Transverse colon (tissue), 4 donors: ENCODE data around the gene EVA1C. TPM values are rescaled to one million over a fixed set of nuclear protein-coding genes. Genes with fewer than 3 reads are reported as not detected.

Experiments used
- DNase-seq: peaks from one replicate; pipeline ENCODE4 v3.0.0-alpha.2; 2019
- H3K27ac ChIP-seq, 4 donors: fragments of 200-600 bp; sonication (generic); 2 replicates each; pipeline ENCODE4 v1.5.1; 2016 to 2018; ENCODE audit warnings: inconsistent platforms in 4 of 4
- H3K27me3 ChIP-seq: fragments of 200-600 bp; sonication (generic); 2 replicates; pipeline ENCODE4 v1.5.1; 2017; ENCODE audit warnings: inconsistent platforms
- H3K36me3 ChIP-seq, 4 donors: fragments of 200-600 bp; sonication (generic); 2 replicates each; pipeline ENCODE4 v1.5.1; 2017 to 2019; ENCODE audit warnings: inconsistent platforms in 4 of 4
- H3K4me1 ChIP-seq, 4 donors: fragments of 200-600 bp; sonication (generic); 2 replicates each; pipeline ENCODE4 v1.5.1; 2017 to 2020; ENCODE audit warnings: inconsistent platforms in 4 of 4
- H3K4me3 ChIP-seq, 4 donors: fragments of 200-600 bp; sonication (generic); 1 replicate in 1 of 4; 2 replicates in 3 of 4; pipeline versions ENCODE4 v1.5.1 to v1.6.1; 2017 to 2019; ENCODE audit warnings: inconsistent platforms in 4 of 4
- H3K9me3 ChIP-seq, 2 donors: fragments of 200-600 bp; sonication (generic); 2 replicates each; pipeline ENCODE4 v1.5.1; 2017 to 2019; ENCODE audit warnings: inconsistent platforms in 2 of 2
- CTCF ChIP-seq, 5 experiments: fragments of 200-600 bp in 3 of 5; fragments of 450-650 bp in 2 of 5; sonication (generic) in 3 of 5; IDR thresholded peaks; 1 replicate in 2 of 5; 2 replicates in 3 of 5; pipeline ENCODE4 v1.5.1; 2016 to 2017; ENCODE audit warnings: antibody characterized with exemption in 5 of 5, inconsistent platforms in 3 of 5, mild to moderate bottlenecking in 2 of 5, moderate library complexity in 1 of 5
- EP300 ChIP-seq: sonication (generic); formaldehyde crosslinking; IDR thresholded peaks from one replicate; pipeline ENCODE4 v1.6.1; 2017; ENCODE audit warnings: antibody characterized with exemption, low read depth
- POLR2A ChIP-seq: fragments of 450-650 bp; IDR thresholded peaks from one replicate; pipeline ENCODE4 v1.6.1; 2016; ENCODE audit warnings: antibody characterized with exemption, mild to moderate bottlenecking, moderate library complexity
- POLR2AphosphoS5 ChIP-seq, 3 donors: sonication (generic); formaldehyde crosslinking; IDR thresholded peaks; one replicate each; pipeline ENCODE4 v1.6.1; 2016; ENCODE audit warnings: antibody characterized with exemption in 3 of 3
- WGBS, 2 donors: methylation state at CpG; one replicate each; pipeline ENCODE4 v1.1.5; 2018; ENCODE audit warnings: low coverage in 1 of 2; 5-methylcytosine and 5-hydroxymethylcytosine counted together
- in situ Hi-C, 4 donors: fragments of 200-750 bp; cut with MboI; loops; one replicate each; pipeline versions ENCODE4 v1.15.0 to v1.15.1; 2017; ENCODE audit warnings: low sequenced_read_pairs in 3 of 4, low pct_ligation_motif_present in 1 of 4, low pct_unique_long_range_greater_than_20kb in 1 of 4
- intact Hi-C: fragments of 100-400 bp; cut with DNase I; formaldehyde crosslinking; loops from one replicate; pipeline ENCODE4 v1.15.1; 2023; ENCODE audit warnings: low total_unique reads
- total RNA-seq, 4 donors: library from RNA; depleted of rRNA; stranded (reverse); fragments of >200 nt; gene quantifications; one replicate each; pipeline ENCODE4 v1.1.0, GENCODE V29; 2016

EVA1C gene
- total RNA-seq, 4 donors from 2014 or later: 8.6 to 44.1 (median 33.8) TPM

- H3K4me3 ChIP-seq: no peak overlapping the region
- no peak overlapping the region for H3K27ac ChIP-seq
- no peaks in the 10 kb centered on the region for H3K9me3 ChIP-seq
- in situ Hi-C loops: no loop called here
- no peak for DNase-seq
- intact Hi-C loops: no loop called here
- no peaks in the 10 kb centered on the region for H3K4me1 ChIP-seq
- no peaks in the 10 kb centered on the region for H3K36me3 ChIP-seq
- no peaks in the 10 kb centered on the region for H3K27me3 ChIP-seq
- 81 to 85% methylated on average over 6 of the region's 6 CpGs for WGBS, 2 donors
- no peak for TF ChIP-seq EP300
- no peak for TF ChIP-seq CTCF (IDR thresholded peaks at IDR 0.05)
- TF ChIP-seq POLR2A: no peak
- TF ChIP-seq POLR2AphosphoS5 (IDR thresholded peaks at IDR 0.05): no peak
Measured at GRCh38 chr21:32532636-32533035, 120.1 kb downstream of the EVA1C start.

- in situ Hi-C loops: no loop called here
Measured at GRCh38 chr21:32533053-32533452, 120.5 kb downstream of the EVA1C start.

GRCh38 chr21:32533611-32534010 is 121.1 kb downstream of the EVA1C start:
- Histone ChIP-seq H3K4me1 (no peaks in the 10 kb centered on the region), H3K27me3 (no peaks in the 10 kb centered on the region), H3K36me3 (no peaks in the 10 kb centered on the region), H3K27ac (no peak overlapping the region), H3K4me3 (no peak overlapping the region), H3K9me3 (no peaks in the 10 kb centered on the region)
- WGBS, 2 donors: 98 to 100% methylated on average over 1 to 7 of the region's 7 CpGs
- in situ Hi-C loops: no loop called here
- no peak for TF ChIP-seq CTCF (IDR thresholded peaks at IDR 0.05)
- TF ChIP-seq EP300: no peak
- TF ChIP-seq POLR2AphosphoS5 (IDR thresholded peaks at IDR 0.05): no peak
- TF ChIP-seq POLR2A: no peak
- no peak for DNase-seq
- intact Hi-C loops: no loop called here

More at GRCh38 chr21:32533053-32533452, 120.5 kb downstream of the EVA1C start:
- Histone ChIP-seq H3K27me3 (no peaks in the 10 kb centered on the region), H3K4me1 (no peaks in the 10 kb centered on the region), H3K9me3 (no peaks in the 10 kb centered on the region), H3K4me3 (no peak overlapping the region), H3K36me3 (no peaks in the 10 kb centered on the region), H3K27ac (no peak overlapping the region)
- TF ChIP-seq POLR2AphosphoS5 (IDR thresholded peaks at IDR 0.05) (no peak), POLR2A (no peak), EP300 (no peak), CTCF (IDR thresholded peaks at IDR 0.05) (no peak)
- WGBS, 2 donors: 87% methylated on average over 4 of the region's 4 CpGs; no CpG with 5 or more reads in 1 of the 2 donors
- DNase-seq: no peak
- intact Hi-C loops: no loop called here

- intact Hi-C loops: no loop called here
- Histone ChIP-seq H3K9me3 (no peaks in the 10 kb centered on the region), H3K4me1 (no peaks in the 10 kb centered on the region), H3K4me3 (no peak overlapping the region), H3K27me3 (no peaks in the 10 kb centered on the region), H3K27ac (no peak overlapping the region), H3K36me3 (no peaks in the 10 kb centered on the region)
- in situ Hi-C loops: no loop called here
- TF ChIP-seq EP300: no peak
- no peak for TF ChIP-seq CTCF (IDR thresholded peaks at IDR 0.05)
- no peak for TF ChIP-seq POLR2A
- TF ChIP-seq POLR2AphosphoS5 (IDR thresholded peaks at IDR 0.05): no peak
- WGBS, 2 donors: 91% methylated on average over 8 of the region's 8 CpGs; no CpG with 5 or more reads in 1 of the 2 donors
- no peak for DNase-seq
Measured at GRCh38 chr21:32534113-32534512, 121.6 kb downstream of the EVA1C start.
